HG03520 (cell line): ENCODE results near the gene SH3BP5L.
A peak's percentile ranks its signal among the peaks of the same experiment; 100 is the strongest.
"Not testable (repeated sequence)": the region's sequence is repeated elsewhere in the genome, so short reads cannot be mapped to it uniquely, and the experiment has no call there.

ENCODE experiments used
- ATAC-seq: cut with Tn5 transposase; IDR thresholded peaks from one replicate; pipeline ENCODE4 v1.9.1; 2021; ENCODE audit warnings: mild to moderate bottlenecking, moderate library complexity; ENCODE audit not compliant: unreplicated experiment

The SH3BP5L gene

DNA sequence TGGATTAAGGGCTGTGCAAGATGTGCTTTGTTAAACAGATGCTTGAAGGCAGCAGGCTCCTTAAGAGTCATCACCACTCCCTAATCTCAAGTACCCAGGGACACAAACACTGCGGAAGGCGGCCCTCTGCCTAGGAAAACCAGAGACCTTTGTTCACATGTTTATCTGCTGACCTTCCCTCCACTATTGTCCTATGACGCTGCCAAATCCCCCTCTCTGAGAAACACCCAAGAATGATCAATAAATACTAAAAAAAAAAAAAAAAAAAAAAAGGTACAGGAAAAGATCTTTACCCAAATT is 5.0 kb upstream of the SH3BP5L start:
- not testable (repeated sequence) for ATAC-seq

DNA sequence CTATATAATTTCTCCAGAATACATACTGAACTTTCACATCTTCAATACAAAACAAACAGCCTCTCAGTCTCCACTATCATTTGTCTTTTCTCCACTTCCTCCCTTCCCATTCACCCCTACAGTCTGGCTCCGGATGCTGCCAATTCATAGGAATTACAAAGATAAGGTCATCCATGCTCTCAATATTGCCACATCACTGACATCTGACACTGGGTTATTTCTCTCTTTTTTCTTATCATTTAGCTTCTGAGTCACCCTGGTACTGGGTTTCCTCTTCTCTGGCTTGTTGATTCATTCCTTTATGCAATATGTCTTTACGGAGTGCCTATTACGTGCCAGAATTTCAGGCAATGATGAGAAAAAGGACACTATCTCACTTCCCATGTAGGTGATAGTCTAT is 3.1 kb upstream of the SH3BP5L start:
- ATAC-seq, result no peak

DNA sequence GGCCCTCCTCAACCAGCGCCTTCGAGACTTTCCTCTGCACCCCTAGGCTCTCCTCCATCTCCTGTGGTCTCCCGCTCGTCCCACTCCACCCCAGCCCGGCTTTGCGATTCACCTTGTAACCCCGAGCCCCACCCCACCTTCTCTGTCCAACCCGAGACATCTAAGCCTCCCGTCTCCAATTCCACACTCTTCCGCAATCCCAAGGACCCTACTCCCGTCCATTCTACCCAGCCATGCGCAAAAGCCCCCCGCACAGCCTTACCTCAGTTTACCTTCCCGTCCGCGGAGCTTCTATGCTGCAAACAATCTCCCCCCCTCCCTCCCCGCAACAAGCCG is 174 bp downstream of the SH3BP5L start:
- peak; percentile 7 for ATAC-seq

DNA sequence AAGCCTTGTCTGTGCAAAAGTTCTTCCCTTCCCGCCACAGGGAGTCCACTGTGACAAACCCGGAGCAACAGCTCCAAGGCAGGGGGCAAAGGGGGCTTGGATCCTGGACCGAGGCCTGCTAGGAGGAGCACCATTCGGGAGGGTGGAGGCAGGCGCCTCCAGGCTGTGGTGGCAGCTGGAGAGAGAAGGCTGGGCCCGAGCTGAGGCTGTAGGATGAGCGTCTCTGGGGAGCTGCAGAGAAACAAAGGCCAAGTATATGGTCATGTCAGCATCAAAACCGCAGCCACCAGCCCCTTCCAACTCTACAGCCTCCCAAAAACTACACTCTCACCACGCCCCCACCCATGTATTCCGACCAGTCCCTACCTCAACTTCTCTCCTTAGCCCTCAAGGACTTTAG is 579 bp downstream of the SH3BP5L start:
- no peak for ATAC-seq

DNA sequence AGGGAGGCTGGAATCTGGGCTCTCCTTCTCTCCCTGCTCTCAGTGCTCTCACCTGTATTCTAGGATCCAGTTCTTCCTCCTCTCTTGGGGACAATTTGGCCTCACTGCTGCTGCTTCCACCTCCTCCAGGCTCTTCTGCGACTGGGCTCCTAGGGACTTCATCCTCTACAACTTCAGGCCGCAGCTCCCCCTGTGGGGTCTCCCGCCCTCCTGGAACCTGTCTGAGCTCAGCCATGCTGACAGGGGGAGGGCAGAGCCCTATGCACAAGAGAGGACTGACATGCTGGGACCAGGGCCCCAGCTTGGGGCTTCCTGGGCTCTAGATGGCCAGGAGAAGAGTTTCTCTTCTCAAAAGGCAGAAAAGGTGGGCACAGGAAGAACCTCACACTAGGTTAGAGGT is 1.0 kb downstream of the SH3BP5L start:
- no peak for ATAC-seq

DNA sequence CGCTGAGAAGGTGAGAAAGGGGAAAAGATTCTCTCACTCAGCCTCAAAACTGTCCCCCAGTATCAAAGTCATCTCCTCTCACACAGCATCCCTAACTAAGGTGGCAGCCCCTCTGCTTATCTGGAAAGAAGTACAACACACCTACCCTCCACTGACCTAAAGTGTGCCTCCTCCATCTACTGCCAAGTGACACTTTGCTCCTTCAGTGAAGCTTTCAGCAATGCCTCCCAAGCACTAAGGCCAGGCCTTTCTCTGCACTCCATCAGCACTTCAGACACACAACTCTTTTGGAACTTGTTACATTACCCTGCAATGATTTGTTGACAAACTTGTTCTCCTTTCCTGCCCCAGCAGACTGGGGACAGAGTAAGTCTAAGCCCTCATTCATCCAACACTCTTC is 1.4 kb downstream of the SH3BP5L start:
- ATAC-seq, result no peak

DNA sequence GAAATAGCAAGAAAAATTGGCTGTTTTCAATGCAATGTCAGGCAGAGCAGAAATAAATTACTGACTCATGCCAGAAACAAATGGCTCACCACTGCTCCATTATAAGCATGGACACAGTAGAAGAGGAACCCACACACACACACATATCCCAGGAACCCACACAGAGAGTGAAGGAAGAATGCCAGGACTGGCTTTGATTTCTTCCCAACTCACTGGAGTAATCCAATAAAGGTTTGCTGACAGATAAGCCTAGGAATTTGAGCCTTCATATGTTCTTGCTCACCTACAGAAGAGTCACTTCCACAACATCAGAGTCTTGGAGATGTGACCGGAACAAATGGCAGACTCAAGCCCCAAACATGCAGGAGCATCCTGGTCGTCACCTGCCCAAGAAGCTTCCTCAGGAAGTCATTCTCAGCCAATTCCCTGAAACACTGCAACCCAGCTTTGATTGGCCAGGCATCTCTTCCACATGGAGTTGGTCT is 2.2 kb downstream of the SH3BP5L start:
- no peak for ATAC-seq

DNA sequence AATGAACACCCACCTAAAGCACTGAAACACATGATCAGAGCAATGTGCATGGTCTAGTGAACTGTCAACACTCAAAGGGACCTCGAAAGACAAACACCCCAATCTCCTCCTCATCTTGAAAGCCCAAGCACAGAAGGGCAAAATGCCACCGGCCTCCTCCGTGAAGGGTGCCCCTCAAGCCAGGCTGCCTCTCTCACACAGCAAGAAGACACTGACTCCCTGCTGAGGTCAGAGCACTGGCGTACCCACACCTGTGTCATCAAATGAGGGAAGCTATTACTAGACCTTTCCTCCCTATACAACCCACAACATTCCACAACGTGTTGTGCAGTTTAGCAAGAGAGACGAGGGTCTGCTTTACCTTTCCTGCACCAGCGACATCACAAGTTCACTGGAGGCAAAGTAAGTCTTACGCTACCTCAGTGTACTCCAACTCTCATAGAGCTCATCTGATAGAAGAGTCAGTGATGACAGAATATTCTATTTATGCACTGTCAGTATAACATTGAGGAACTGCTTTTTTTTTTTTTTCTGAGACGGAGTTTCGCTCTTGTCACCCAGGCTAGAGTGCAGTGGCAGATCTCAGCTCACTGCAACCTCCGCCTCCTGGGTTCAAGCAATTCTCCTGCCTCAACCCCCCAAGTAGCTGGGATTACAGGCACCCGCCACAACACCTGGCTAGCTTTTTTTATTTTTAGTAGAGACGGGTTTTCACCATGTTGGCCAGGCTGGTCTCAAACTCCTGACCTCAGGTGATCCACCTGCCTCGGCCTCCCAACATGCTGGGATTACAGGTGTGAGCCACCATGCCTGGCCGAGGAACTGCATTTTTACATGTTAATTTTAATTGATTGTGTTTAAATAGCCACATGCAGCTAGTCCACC is 3.3 kb downstream of the SH3BP5L start:
- peak; percentile 32 for ATAC-seq

DNA sequence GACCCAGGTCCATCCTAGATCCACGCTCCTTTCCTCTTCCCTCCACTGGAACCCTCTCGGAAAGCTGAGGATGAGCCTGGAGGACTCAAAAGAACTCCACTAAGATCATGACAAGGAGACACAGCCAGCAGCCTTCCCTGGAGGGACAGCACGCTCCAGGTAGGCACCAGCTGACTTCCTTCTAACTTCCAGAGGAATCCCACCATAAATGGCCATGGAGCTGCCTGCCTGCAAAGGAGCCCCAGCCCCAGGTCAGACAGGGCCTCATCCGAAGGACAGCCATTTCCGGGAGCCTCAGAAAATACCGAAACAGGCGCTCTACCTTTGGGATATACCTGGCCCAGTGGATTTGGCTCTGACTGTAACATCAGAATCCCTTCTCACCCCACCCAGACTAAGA is 4.1 kb downstream of the SH3BP5L start:
- no peak for ATAC-seq

DNA sequence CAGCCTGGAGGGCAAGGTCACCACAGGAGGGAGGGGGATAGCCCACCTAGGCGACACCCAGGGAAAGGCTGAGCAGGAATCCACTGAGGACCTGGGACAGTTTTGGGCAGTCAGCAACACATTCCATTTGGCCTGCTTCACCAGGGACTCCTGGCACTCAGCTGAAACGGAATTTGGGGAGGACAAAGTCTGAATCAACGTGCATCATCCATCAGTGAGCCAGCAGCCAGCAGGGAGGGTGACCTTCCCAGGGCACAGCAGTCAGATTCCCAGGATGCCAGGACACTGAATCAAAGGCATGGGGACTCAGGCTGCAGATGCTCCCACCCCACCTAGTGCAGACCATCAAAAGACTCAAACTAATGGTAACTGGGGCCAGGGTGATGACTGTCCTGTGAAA is 4.6 kb downstream of the SH3BP5L start:
- no peak for ATAC-seq

DNA sequence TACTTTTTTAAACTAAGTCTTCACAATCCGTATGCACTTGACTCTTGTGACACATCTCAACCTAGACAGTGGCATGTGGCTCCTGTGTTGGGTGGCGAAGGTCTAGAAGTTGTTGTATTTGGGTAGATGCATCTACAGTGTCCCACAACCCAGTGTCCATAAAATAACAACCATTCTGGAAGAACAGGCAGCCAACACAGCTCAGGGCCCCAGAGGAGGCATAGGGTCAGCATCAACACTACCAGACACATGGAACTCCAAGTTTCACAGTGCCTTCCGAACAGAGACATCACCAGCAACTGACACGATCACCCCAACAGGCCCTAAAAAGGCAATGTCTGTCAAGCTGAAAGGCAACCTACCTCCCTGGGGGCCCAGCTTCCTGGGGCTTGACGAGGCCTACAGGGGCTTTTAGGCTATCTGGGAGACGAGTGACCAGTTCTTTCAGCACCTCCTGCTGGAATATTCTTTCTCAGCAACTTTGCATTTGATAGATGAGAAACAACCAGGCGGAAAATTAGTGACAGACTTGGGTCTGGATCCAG is 5.6 kb downstream of the SH3BP5L start:
- no peak for ATAC-seq

DNA sequence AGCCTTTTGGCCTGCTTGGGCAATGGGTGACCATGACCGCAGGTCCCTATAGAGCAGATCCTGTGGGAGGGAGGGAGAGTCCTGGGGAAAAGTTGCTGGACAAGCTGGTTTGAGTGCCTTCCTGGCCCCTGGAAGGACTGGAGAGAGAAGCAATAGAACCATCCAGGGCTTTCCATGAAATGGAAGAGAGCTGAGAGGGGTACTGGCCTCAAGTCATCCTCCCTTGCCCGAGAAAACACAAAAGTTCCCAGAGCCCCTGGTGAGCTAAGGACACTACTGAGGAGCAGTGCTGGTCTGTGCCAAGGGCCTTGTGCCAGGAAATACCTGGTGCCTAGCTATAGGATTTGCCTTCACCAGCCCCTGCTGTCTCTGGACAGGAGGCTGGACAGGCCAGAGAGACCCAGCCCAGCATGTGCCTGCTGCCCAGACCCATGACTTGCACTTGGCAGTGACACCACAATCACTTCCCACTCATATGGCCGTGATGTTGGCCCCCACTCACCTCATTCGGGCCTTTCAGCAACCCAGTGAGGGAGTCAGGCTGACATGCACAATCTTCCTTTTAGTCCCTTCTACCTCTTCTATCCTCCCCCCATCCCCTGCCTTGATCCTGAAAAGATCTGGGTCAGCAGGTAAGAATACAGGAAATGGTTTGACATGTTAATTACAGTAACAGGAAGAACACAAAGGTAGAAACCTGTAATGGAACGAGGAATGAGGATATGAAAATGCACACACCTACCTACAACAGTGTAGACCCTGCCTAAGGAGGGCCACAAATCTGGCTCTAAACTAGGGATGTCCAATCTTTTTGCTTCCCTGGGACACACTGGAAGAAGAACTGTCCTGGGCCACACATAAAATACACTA is 7.0 kb downstream of the SH3BP5L start:
- no peak for ATAC-seq

DNA sequence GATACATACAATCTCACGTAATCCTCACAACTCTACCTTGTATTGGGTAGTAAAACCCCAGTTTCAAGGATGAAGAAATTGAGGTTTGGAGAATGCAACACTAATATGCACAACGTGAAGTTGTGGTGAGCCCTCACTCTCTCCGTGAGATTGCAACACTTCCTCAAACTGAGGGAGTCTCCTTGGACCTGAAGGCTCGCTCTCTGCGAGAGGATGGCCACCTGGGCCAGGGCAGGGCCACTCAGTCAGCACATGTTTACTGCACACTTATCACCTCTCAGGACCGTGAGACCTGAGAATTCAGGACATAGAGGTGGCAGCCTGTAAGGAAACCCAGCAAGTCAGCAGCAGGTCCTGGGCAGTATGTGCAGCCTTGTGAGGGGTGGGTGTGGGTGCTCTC is 8.7 kb downstream of the SH3BP5L start:
- no peak for ATAC-seq

DNA sequence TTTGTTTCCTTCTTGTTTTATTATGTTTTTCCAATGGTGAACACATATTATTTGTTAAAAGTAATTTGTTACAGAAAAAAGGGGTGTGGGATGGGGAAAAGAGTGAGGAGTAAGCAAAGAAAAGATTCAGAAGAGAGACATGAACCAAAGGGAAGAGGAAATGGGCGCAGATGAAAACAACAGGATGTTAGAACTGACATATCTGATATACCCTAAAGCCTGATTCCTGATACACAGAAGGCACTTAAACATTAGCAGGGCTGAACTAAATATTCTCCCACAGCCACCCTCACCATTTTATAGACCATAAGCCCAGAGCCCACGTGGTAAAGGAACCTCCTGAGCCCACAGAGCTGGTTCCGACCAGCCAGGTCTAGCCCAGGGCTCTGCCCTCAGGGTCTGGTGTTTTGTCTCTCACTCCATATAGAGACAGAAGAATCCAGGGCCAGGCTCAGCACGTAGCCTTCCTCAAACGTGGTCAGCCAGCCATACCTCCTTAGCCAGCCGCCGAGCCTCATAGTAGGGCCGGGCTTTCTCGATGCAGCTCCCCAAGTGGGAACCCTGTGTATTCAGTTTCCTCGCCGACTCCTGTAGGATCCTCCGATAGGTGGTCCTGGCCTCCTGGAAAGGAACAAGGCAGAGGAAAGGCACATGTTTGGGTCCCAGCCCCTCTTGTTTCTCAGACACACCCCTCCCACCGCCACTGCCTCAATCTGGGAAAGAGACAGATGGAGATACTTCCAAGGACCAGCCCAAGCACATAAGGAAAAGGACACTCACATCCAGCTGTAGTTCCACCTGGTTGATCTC is 9.5 kb downstream of the SH3BP5L start:
- no peak for ATAC-seq

DNA sequence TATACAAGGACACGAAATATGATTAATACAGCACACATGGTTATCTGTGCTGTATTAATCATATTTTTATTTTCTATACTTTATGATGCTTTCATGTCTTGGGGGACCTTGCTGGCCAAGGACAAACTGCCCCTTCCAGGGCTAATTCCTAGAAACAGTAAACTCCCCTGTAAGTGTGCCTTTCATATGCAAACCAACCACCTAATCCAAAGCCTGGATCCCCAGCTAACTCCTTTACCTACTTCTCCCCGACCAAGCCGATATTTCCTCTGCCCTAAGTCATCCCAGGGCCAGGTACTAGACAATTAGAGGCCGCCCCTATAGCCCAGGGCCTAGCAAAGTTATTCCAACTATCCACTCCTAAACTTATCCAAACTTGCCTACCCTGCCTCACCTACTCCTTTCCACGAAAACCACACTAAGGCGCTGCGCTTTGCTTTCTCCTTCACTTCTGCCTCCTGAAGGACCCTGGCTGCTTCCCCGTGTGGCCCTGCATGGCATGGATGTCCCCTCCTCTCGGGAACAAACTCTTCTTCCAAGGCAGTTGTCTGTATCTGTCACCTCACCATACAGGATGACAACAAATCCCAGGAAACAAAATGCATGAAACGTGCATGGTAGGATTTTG is 10.2 kb downstream of the SH3BP5L start:
- ATAC-seq, result no peak

DNA sequence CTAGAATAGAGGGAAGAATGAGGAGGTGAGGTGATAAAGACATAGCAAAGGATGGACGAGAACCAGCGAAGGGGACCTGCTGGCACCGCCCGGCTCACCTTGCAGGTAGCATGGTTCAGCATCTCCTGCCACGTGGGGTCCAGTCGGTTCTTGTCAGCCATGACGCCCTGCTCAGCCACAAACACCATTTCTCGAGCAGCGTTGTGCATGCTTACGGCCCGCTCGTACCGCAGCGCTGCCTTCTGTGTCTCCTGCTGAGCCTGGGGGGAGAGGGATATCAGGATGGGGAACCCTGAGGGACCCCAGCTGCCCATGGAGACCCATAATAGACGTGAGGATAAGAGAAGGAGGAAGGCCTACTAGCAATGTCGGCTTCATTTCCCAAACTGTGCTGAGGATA is 11.4 kb downstream of the SH3BP5L start:
- ATAC-seq, result no peak

DNA sequence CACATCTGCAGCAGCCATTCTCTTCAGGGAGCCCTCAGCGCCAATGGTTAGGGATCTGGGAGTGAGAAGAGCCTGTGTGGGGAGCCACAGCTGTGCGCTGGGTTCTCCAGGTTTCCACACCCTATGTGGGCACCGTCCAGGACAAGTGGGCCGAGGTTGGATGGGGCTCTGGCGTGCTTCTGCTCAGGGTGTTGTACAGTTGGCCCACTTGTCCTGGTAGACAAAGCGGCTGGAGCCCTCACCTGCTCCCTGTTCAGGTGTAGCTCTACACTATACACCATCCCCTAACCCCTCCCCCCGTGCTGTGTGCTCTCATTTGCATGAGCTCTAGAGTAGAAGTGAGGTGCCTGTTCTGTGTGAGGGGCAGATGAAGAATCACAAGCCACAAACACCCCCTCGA is 12.2 kb downstream of the SH3BP5L start:
- ATAC-seq, result no peak

DNA sequence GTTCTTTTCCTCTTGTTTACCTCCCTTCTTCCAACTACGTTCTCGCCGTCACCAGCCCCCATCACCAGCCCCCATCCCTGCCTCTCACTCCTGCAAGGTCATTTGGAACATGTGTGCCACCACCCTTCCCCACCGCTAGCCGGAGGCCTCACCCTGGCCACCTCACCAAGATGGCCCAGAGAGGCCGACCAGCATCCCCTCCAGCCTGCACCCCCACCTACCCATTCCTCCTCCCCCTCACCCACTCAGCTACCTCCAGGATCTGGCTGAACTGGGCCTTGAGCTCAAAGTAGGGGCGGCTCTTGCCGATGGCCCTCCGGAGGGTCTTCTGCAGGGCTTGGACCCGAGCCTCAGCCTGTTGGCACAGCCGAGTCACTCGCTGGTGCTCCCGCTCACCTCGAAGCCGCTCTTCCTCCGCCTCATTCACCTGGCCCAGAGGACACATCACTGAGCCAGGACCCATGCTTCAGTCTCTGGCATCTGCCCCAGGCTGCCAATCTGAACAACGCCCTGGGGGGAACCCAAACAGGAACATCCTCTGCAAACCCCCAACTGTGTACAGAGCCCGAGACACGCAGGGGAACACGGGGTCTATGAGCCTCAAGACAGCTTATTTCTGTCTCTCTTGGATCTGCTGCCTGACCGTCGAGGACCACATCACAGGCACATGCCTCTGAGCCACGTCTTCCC is 12.8 kb downstream of the SH3BP5L start:
- no peak for ATAC-seq

DNA sequence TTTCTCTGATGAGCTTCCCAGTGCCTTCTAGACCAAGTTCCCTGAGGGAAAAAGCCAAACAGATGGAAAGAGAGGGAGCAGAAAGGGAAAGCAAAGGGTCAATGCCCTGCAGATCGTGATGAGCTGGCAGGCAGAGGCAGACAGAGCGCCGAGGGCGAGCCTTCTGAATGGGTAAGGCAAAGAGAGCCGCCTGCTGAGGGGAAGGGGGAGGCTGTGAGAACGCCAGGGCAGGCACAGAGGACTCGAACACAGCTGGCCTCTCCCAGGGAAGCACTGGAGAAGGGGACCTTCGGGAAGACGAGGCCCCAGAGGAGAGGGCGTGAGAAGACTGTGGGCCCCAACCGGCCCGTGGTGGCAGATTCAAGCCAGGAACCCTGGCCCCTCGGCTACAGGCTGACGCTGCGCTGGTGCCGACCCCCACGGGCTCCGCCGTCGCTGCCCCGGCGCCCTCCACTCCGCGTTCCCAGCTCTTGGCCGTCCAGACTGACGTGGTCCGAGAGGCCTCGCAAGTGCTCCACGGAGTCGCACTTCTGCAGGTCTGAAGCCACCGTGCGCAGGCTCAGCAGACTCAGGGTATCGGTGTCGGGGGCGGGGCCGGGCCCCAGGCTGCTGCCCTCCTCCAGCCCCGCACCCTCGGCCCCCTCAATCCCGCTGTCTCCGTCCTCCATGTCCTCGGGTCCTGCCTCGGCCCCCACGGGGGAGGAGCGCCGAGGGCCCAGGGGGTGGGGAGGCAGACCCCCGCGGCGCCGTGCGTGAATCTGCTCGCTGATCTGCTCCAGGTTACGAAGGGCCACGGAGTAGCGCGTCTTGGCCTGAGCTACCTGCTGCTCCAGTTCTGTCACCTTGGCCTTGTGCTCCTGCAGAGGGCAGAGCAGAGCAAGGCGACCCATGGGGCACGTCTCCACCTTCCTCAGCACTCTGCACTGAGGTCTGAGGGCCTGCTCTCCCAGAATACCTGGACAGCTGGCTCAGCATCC is 13.9 kb downstream of the SH3BP5L start:
- no peak for ATAC-seq
